Endothelial cell of umbilical vein (primary cell): ENCODE measurements around the gene TTF2. TPM values are rescaled to one million over a fixed set of nuclear protein-coding genes. Genes with fewer than 3 reads are reported as not detected.

Experiments used
- BruUV-seq: library from RNA; stranded (reverse); fragments of 400-500 nt; replicated peaks from 2 replicates; lab custom pipeline; 2021; lab: Mats Ljungman, UMichigan
- CTCF ChIA-PET: fragments of 300-600, 350-600 bp; sonication (Branson Sonifier 250); formaldehyde crosslinking; loops from one replicate; lab custom pipeline; 2021; ENCODE audit warnings: antibody characterized with exemption, inconsistent platforms; lab: Charles Lee
- POLR2A ChIA-PET: fragments of 300-600, 350-600 bp; sonication (Branson Sonifier 250); formaldehyde crosslinking; loops from one replicate; lab custom pipeline; 2021; ENCODE audit warnings: antibody characterized with exemption, inconsistent platforms; lab: Charles Lee
- DNase-seq: peaks from one replicate; pipeline ENCODE4 v3.0.0-alpha.2; 2011; ENCODE audit warnings: low read depth, low spot score
- FAIRE-seq: peaks from 2 replicates; lab custom pipeline; 2011; peaks lifted over from hg19 to GRCh38; lab: Jason Lieb, UNC
- H2AFZ ChIP-seq: 2 replicates; pipeline ENCODE4 v1.6.0; 2012; ENCODE audit warnings: low read depth, low read length, control low read depth, inconsistent platforms
- H3K27ac ChIP-seq: 2 replicates; pipeline ENCODE4 v1.5.1; 2011; ENCODE audit warnings: low read depth, mild to moderate bottlenecking, control low read depth, low read length, moderate library complexity; ENCODE audit not compliant: insufficient read depth
- H3K27me3 ChIP-seq, 2 experiments: 2 replicates each; pipeline versions ENCODE4 v1.6.0 to v1.6.1; 2011; ENCODE audit warnings: low read length in 2 of 2, mixed read lengths in 1 of 2; ENCODE audit not compliant: control insufficient read depth in 2 of 2, insufficient read depth in 2 of 2
- H3K36me3 ChIP-seq, 2 experiments: 2 replicates in 1 of 2; 3 replicates in 1 of 2; pipeline ENCODE4 v1.5.1; 2011; ENCODE audit warnings: low read length in 2 of 2, mild to moderate bottlenecking in 1 of 2, moderate library complexity in 1 of 2; ENCODE audit not compliant: control insufficient read depth in 2 of 2, insufficient read depth in 2 of 2; ENCODE audit errors: extremely low read depth in 1 of 2
- H3K4me1 ChIP-seq: 3 replicates; pipeline ENCODE4 v1.5.1; 2011; ENCODE audit warnings: mild to moderate bottlenecking, low read length; ENCODE audit not compliant: control insufficient read depth, insufficient read depth; ENCODE audit errors: extremely low read depth
- H3K4me2 ChIP-seq: 2 replicates; pipeline ENCODE4 v1.6.1; 2011; ENCODE audit warnings: low read length, control low read depth, mixed read lengths; ENCODE audit not compliant: insufficient read depth
- H3K4me3 ChIP-seq, 3 experiments: fragments of 200-600 bp in 1 of 3; sonication (generic), shearing (Covaris generic) in 1 of 3; replicated peaks in 1 of 3; 2 replicates each; pipeline ENCODE4 v1.5.1; 2011 to 2016; ENCODE audit warnings: control low read depth in 3 of 3, low read length in 3 of 3, mild to moderate bottlenecking in 2 of 3, inconsistent platforms in 1 of 3, low read depth in 1 of 3, moderate library complexity in 1 of 3; ENCODE audit not compliant: insufficient read depth in 1 of 3
- H3K79me2 ChIP-seq: 2 replicates; pipeline ENCODE4 v1.6.0; 2012; ENCODE audit warnings: low read length, inconsistent platforms; ENCODE audit not compliant: control insufficient read depth, insufficient read depth
- H3K9ac ChIP-seq: replicated peaks from 2 replicates; pipeline ENCODE3; 2011; ENCODE audit warnings: low read length, control low read depth; ENCODE audit not compliant: insufficient read depth; ENCODE audit errors: extremely low read depth
- H3K9me1 ChIP-seq: replicated peaks from 3 replicates; pipeline ENCODE4 v1.6.0; 2011; ENCODE audit warnings: mild to moderate bottlenecking, low read length; ENCODE audit not compliant: control insufficient read depth, insufficient read depth; ENCODE audit errors: extremely low read depth
- H3K9me3 ChIP-seq: replicated peaks from 2 replicates; pipeline ENCODE4 v1.5.1; 2012; ENCODE audit warnings: low read length, inconsistent platforms; ENCODE audit not compliant: control insufficient read depth, insufficient read depth
- H4K20me1 ChIP-seq: replicated peaks from 2 replicates; pipeline ENCODE3; 2011; ENCODE audit warnings: mild to moderate bottlenecking, low read length; ENCODE audit not compliant: control insufficient read depth, insufficient read depth; ENCODE audit errors: extremely low read depth
- EZH2 ChIP-seq: IDR thresholded peaks from 2 replicates; pipeline ENCODE4 v1.6.1; 2012; ENCODE audit warnings: borderline replicate concordance, low read depth, mild to moderate bottlenecking, moderate library complexity, low read length, inconsistent platforms; ENCODE audit not compliant: severe bottlenecking
- FOS ChIP-seq: IDR thresholded peaks from 2 replicates; pipeline ENCODE4 v1.6.1; 2011; ENCODE audit warnings: mild to moderate bottlenecking, low read length, moderate library complexity, borderline replicate concordance; ENCODE audit not compliant: insufficient read depth
- GATA2 ChIP-seq: IDR thresholded peaks from 2 replicates; pipeline ENCODE4 v1.7.0; 2011; ENCODE audit warnings: low read depth, mild to moderate bottlenecking, moderate library complexity, mixed read lengths, low read length; ENCODE audit not compliant: insufficient read length, insufficient read depth
- JUN ChIP-seq: IDR thresholded peaks from 2 replicates; pipeline ENCODE4 v1.6.1; 2011; ENCODE audit warnings: borderline replicate concordance, low read depth; ENCODE audit not compliant: insufficient read length, insufficient read depth
- MYC ChIP-seq: IDR thresholded peaks from one replicate; pipeline ENCODE4 v1.6.1; 2011; ENCODE audit warnings: mild to moderate bottlenecking, low read depth, low read length
- POLR2A ChIP-seq: IDR thresholded peaks from 2 replicates; pipeline ENCODE4 v1.6.1; 2012; ENCODE audit warnings: low read depth, mild to moderate bottlenecking, control low read depth, low read length
- POLR2AphosphoS5 ChIP-seq: IDR thresholded peaks from 2 replicates; pipeline ENCODE4 v1.6.1; 2012; ENCODE audit warnings: low read depth, mild to moderate bottlenecking, control low read depth, low read length, moderate library complexity; ENCODE audit not compliant: insufficient read depth
- dilution Hi-C: fragments of 300-500 bp; cut with MboI; formaldehyde crosslinking; loops from one replicate; pipeline ENCODE4 v1.15.0; 2019; ENCODE audit warnings: low sequenced_read_pairs; ENCODE audit not compliant: extremely low pct_ligation_motif_present
- intact Hi-C: fragments of 100-400 bp; cut with micrococcal nuclease; formaldehyde crosslinking; loops from one replicate; pipeline ENCODE4 v1.10.0; 2022
- polyA plus RNA-seq, 4 experiments: library from polyadenylated mRNA; depleted of rRNA in 3 of 4; stranded (reverse) in 3 of 4; unstranded in 1 of 4; fragments of >200 nt; gene quantifications; 2 replicates each; pipeline versions ENCODE4 v1.2.1 to v1.2.3, GENCODE V29; 2011 to 2012; ENCODE audit warnings: missing spikeins in 1 of 4
- total RNA-seq: library from RNA; stranded (reverse); gene quantifications from 2 replicates; pipeline ENCODE4 v1.2.3, GENCODE V29; 2021
- TF ChIP-seq, protein P1 (sequence below), 2 donors: IDR thresholded peaks; 1 replicate in 1 of 2; 2 replicates in 1 of 2; pipeline ENCODE4 v1.5.1; 2011; ENCODE audit warnings: low read length in 2 of 2, mild to moderate bottlenecking in 2 of 2, moderate library complexity in 2 of 2, control low read depth in 1 of 2, inconsistent platforms in 1 of 2, low read depth in 1 of 2; ENCODE audit not compliant: insufficient read depth in 1 of 2; ENCODE audit errors: extremely low read depth in 1 of 2
- TF ChIP-seq, protein P2 (sequence below): IDR thresholded peaks from 2 replicates; pipeline ENCODE4 v1.6.1; 2011; ENCODE audit not compliant: insufficient read depth, insufficient read length

The TTF2 gene
- total and polyA plus RNA-seq, 2 donors (not counting 3 experiments of a cell fraction or from before 2014, with no cell fraction given): 8.8 to 44.4 TPM

DNA sequence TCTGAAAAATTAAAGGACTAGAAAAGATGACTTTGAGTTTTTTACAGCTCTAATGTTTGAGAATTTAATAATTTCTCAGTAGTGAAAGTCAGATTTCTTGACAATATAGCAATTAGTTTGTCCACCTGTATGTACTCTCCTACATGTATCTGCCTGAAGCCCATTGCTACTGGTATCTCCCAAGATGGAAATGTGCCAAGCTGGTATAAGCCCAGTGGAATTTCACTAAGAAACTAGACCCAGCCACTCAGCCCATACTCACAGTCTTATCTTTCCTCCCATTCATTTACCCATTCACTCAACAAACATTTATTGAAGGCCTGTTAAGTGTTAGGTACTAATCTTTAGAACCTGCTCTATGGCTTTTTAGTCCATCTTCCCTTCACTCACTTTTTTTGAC is 83.0 kb downstream of the TTF2 start:
- no peak for FAIRE-seq
- no peaks in the 10 kb centered on the region for H4K20me1 ChIP-seq
- TF ChIP-seq POLR2AphosphoS5 (no peak), MYC (no peak), FOS (no peak), EZH2 (no peak), POLR2A (no peak), GATA2 (no peak), JUN (no peak)
- TF ChIP-seq, protein P1, sequence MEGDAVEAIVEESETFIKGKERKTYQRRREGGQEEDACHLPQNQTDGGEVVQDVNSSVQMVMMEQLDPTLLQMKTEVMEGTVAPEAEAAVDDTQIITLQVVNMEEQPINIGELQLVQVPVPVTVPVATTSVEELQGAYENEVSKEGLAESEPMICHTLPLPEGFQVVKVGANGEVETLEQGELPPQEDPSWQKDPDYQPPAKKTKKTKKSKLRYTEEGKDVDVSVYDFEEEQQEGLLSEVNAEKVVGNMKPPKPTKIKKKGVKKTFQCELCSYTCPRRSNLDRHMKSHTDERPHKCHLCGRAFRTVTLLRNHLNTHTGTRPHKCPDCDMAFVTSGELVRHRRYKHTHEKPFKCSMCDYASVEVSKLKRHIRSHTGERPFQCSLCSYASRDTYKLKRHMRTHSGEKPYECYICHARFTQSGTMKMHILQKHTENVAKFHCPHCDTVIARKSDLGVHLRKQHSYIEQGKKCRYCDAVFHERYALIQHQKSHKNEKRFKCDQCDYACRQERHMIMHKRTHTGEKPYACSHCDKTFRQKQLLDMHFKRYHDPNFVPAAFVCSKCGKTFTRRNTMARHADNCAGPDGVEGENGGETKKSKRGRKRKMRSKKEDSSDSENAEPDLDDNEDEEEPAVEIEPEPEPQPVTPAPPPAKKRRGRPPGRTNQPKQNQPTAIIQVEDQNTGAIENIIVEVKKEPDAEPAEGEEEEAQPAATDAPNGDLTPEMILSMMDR (IDR thresholded peaks at IDR 0.05; ENCODE audit: extremely low read depth in 1 of 2, insufficient read depth in 1 of 2, low read depth in 1 of 2, low read length in 2 of 2): no peak
- TF ChIP-seq, protein P2, sequence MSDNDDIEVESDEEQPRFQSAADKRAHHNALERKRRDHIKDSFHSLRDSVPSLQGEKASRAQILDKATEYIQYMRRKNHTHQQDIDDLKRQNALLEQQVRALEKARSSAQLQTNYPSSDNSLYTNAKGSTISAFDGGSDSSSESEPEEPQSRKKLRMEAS: no peak
- no peak for DNase-seq
- H3K9me3 ChIP-seq: no peaks in the 10 kb centered on the region
- H3K4me1 ChIP-seq: no peaks in the 10 kb centered on the region
- no peak overlapping the region for H3K9ac ChIP-seq
- no peak overlapping the region for H3K4me3 ChIP-seq
- BruUV-seq: no TSS peak
- H3K79me2 ChIP-seq: no peaks in the 10 kb centered on the region
- POLR2A ChIA-PET: no interaction called here
- no peak overlapping the region for H3K4me2 ChIP-seq
- no peaks in the 10 kb centered on the region for H3K27me3 ChIP-seq
- no peaks in the 10 kb centered on the region for H3K9me1 ChIP-seq
- CTCF ChIA-PET: interaction anchor here (1.9 kb wide), 1 partner anchor 15 kb away, joined by 10 read pairs; no protein-coding TSS in a partner anchor
- no peak overlapping the region for H2AFZ ChIP-seq
- intact Hi-C loops: no loop called here
- no peak overlapping the region for H3K27ac ChIP-seq
- no peaks in the 10 kb centered on the region for H3K36me3 ChIP-seq
- dilution Hi-C loops: no loop called here
